HAP-1 (cell line): ENCODE data around the gene OR10H3.

ENCODE experiments used
- DNase-seq, 2 experiments: peaks; one replicate each; pipeline ENCODE4 v3.0.0-alpha.2; 2016 to 2020; ENCODE audit warnings: low spot score in 2 of 2
- H3K27me3 ChIP-seq: fragments of 250-450 bp; sonication (Bioruptor Pico); 2 replicates; pipeline ENCODE4 v1.5.1; 2020; ENCODE audit warnings: low read depth, mild to moderate bottlenecking, moderate library complexity
- H3K36me3 ChIP-seq: fragments of 250-450 bp; sonication (Bioruptor Pico); replicated peaks from 2 replicates; pipeline ENCODE4 v1.5.1; 2020; ENCODE audit warnings: mild to moderate bottlenecking
- H3K4me1 ChIP-seq: fragments of 250-450 bp; sonication (Bioruptor Pico); 2 replicates; pipeline ENCODE4 v1.5.1; 2020; ENCODE audit warnings: mild to moderate bottlenecking
- H3K4me3 ChIP-seq: fragments of 250-450 bp; sonication (Bioruptor Pico); 2 replicates; pipeline ENCODE4 v1.5.1; 2020; ENCODE audit warnings: mild to moderate bottlenecking, moderate library complexity
- H3K9me3 ChIP-seq: fragments of 250-450 bp; sonication (Bioruptor Pico); 2 replicates; pipeline ENCODE4 v1.5.1; 2020; ENCODE audit warnings: mild to moderate bottlenecking, moderate library complexity
- in situ Hi-C: fragments of 300-500 bp; cut with MboI; formaldehyde crosslinking; loops from 3 replicates; pipeline ENCODE4 v1.14.3; 2020; ENCODE audit warnings: low sequenced_read_pairs, inconsistent platforms, mixed read lengths

OR10H3 gene

DNA sequence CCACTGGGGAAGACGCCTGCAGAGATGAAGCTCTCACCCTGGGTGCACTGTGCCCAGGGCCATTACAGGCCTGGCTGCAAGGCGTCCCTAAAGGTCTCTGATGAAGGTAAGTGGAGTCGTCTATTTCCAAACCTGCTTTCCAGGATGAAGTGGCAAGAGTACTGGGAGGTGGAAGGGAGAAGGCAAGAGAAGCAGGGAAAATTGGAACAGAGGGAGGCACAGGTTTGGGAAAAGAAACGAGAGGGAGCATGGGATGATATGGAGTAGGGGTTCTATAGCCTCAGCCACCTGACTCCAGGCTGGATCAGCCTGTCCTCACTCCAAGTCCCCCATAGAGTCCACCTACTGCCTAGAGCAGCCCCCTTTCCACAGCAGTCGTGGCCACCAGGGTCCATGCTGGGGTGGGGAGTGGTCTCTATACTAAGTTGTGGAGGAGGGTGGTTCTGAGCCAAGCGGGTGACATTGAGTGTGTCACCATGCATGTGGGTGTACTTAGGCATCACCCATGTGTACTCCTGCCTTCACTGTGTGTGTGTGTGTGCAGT, 49.9 kb downstream of the OR10H3 start, which contains the start of gene OR10H5:
OR10H5 (plus strand) TSS at position 51 of the 545 bp plus-strand sequence. CDS start 6,388 bp downstream, outside the sequence.
- no peak within 1 kb of the TSS for H3K4me3 ChIP-seq
- no peaks in the 10 kb centered on the region for H3K4me1 ChIP-seq
- H3K27me3 ChIP-seq = no peaks in the 10 kb centered on the region
- H3K9me3 ChIP-seq = no peaks in the 10 kb centered on the region
- in situ Hi-C loops = no loop called here
- DNase-seq = no peak
- no peaks in the 10 kb centered on the region for H3K36me3 ChIP-seq

- no peaks in the 10 kb centered on the region for H3K27me3 ChIP-seq
- in situ Hi-C loops = no loop called here
- DNase-seq = no peak
- H3K4me1 ChIP-seq = no peaks in the 10 kb centered on the region
- no peak overlapping the region for H3K4me3 ChIP-seq
- no peaks in the 10 kb centered on the region for H3K9me3 ChIP-seq
- H3K36me3 ChIP-seq = no peaks in the 10 kb centered on the region
These were observed 50.9 kb downstream of the OR10H3 start for GRCh38 chr19:15788594-15789270.

DNA sequence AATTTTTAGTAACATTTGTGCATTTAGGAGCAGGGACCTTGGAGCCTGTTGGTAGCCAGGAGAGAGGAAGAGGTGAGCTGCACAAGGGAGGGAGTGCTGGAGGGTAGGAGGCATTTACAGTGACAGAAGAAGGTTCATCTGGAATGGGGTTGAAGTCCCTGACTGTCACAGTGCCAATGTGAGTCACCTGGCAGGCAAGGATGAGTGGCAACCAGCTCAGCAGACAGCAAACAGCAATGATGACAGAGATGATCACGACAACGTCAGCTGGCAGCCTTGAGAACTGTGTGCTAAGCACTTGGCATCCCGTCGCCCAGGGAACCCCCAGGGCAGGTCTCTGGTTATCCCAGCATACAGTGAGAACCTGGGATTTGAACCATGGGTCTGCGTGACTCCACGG, 52.3 kb downstream of the OR10H3 start:
- in situ Hi-C loops = no loop called here
- Histone ChIP-seq H3K4me1 (no peaks in the 10 kb centered on the region), H3K4me3 (no peak overlapping the region), H3K27me3 (no peaks in the 10 kb centered on the region), H3K9me3 (no peaks in the 10 kb centered on the region), H3K36me3 (no peaks in the 10 kb centered on the region)
- DNase-seq = no peak
